Neural progenitor cell (in vitro differentiated cells): ENCODE data around the gene TMEM63B. TPM values are rescaled to one million over a fixed set of nuclear protein-coding genes. Genes with fewer than 3 reads are reported as not detected.

ENCODE experiments used
- DNase-seq: peaks from one replicate; pipeline ENCODE4 v3.0.0-alpha.2; 2016; ENCODE audit warnings: low spot score
- H2AFZ ChIP-seq: fragments of 200-600 bp; sonication (generic); replicated peaks from 2 replicates; pipeline ENCODE4 v1.6.1; 2016; ENCODE audit warnings: antibody characterized with exemption
- H3F3A ChIP-seq: fragments of 200-600 bp; sonication (generic); 2 replicates; pipeline ENCODE4 v1.6.1; 2016; ENCODE audit warnings: antibody characterized with exemption, low read depth
- H3K27ac ChIP-seq: fragments of 200-600 bp; sonication (generic); 2 replicates; pipeline ENCODE4 v1.5.1; 2016; ENCODE audit warnings: mild to moderate bottlenecking
- H3K27me3 ChIP-seq: fragments of 200-600 bp; sonication (generic); 2 replicates; pipeline ENCODE4 v1.6.1; 2016; ENCODE audit warnings: mild to moderate bottlenecking, moderate library complexity
- H3K36me3 ChIP-seq: fragments of 200-600 bp; sonication (generic); 2 replicates; pipeline ENCODE4 v1.5.1; 2016
- H3K4me1 ChIP-seq: fragments of 200-600 bp; sonication (generic); 2 replicates; pipeline ENCODE4 v1.6.1; 2016; ENCODE audit warnings: mixed run types
- H3K4me2 ChIP-seq: fragments of 200-600 bp; sonication (generic); 2 replicates; pipeline ENCODE4 v1.6.1; 2016
- H3K4me3 ChIP-seq: fragments of 200-600 bp; sonication (generic); 2 replicates; pipeline ENCODE4 v1.5.1; 2016
- H3K79me2 ChIP-seq: fragments of 200-600 bp; sonication (generic); 2 replicates; pipeline ENCODE4 v1.6.1; 2016; ENCODE audit warnings: low read depth
- H3K9ac ChIP-seq: fragments of 200-600 bp; sonication (generic); 2 replicates; pipeline ENCODE4 v1.6.1; 2016
- H3K9me3 ChIP-seq: fragments of 200-600 bp; sonication (generic); 2 replicates; pipeline ENCODE4 v1.5.1; 2016; ENCODE audit warnings: low read depth
- H4K20me1 ChIP-seq: fragments of 200-600 bp; sonication (generic); 2 replicates; pipeline ENCODE4 v1.6.1; 2016; ENCODE audit warnings: low read depth
- H3K27ac Mint-ChIP-seq: 3 replicates; pipeline ENCODE4 v1.8.0; 2021; ENCODE audit warnings: mixed read lengths
- H3K27me3 Mint-ChIP-seq: 2 replicates; pipeline ENCODE4 v1.8.0; 2022; ENCODE audit warnings: low read depth, mild to moderate bottlenecking, inconsistent platforms, moderate library complexity, mixed read lengths; ENCODE audit not compliant: insufficient read depth
- H3K36me3 Mint-ChIP-seq: 3 replicates; pipeline ENCODE4 v1.8.0; 2021; ENCODE audit warnings: mixed read lengths
- H3K4me1 Mint-ChIP-seq: 3 replicates; pipeline ENCODE4 v1.8.0; 2021; ENCODE audit warnings: mixed read lengths
- H3K4me3 Mint-ChIP-seq: 3 replicates; pipeline ENCODE4 v1.8.0; 2021; ENCODE audit warnings: mild to moderate bottlenecking, moderate library complexity, mixed read lengths
- H3K9me3 Mint-ChIP-seq: 3 replicates; pipeline ENCODE4 v1.8.0; 2020; ENCODE audit warnings: mixed read lengths
- CTCF ChIP-seq: fragments of 200-600 bp; sonication (generic); IDR thresholded peaks from 2 replicates; pipeline ENCODE4 v1.5.1; 2017; ENCODE audit warnings: antibody characterized with exemption, mild to moderate bottlenecking
- EZH2 ChIP-seq: fragments of 200-600 bp; sonication (generic); IDR thresholded peaks from 2 replicates; pipeline ENCODE4 v1.6.1; 2017; ENCODE audit warnings: antibody characterized with exemption, mild to moderate bottlenecking, moderate library complexity
- EZH2phosphoT487 ChIP-seq: fragments of 200-600 bp; sonication (generic); IDR thresholded peaks from 2 replicates; pipeline ENCODE4 v1.6.1; 2017; ENCODE audit warnings: antibody characterized with exemption
- total RNA-seq: library from RNA; depleted of rRNA; stranded (reverse); fragments of >200 nt; gene quantifications from 2 replicates; pipeline ENCODE4 v1.2.3, GENCODE V29; 2015; ENCODE audit warnings: low replicate concordance

The TMEM63B gene
- total RNA-seq, 1 donor from 2014 or later, result 25.4 TPM

- no peaks in the 10 kb centered on the region for H3K79me2 ChIP-seq
- TF ChIP-seq EZH2phosphoT487 (no peak), EZH2 (no peak), CTCF (no peak)
- H3K36me3 ChIP-seq, result no peaks in the 10 kb centered on the region
- DNase-seq, result no peak
- Mint-ChIP-seq H3K4me1 (peaks cover 25% of the 10 kb centered on the region), H3K36me3 (no peaks in the 10 kb centered on the region), H3K4me3 (no peak overlapping the region), H3K9me3 (no peaks in the 10 kb centered on the region), H3K27ac (no peak overlapping the region), H3K27me3 (peaks cover 17% of the 10 kb centered on the region)
- peaks cover 29% of the 10 kb centered on the region for H3K4me1 ChIP-seq
- no peak overlapping the region for H3K27ac ChIP-seq
- no peak overlapping the region for H2AFZ ChIP-seq
- no peak overlapping the region for H3K9ac ChIP-seq
- no peaks in the 10 kb centered on the region for H4K20me1 ChIP-seq
- peaks cover 28% of the 10 kb centered on the region for H3F3A ChIP-seq
- no peak overlapping the region for H3K4me3 ChIP-seq
- H3K27me3 ChIP-seq, result no peaks in the 10 kb centered on the region
- no peak overlapping the region for H3K4me2 ChIP-seq
- no peaks in the 10 kb centered on the region for H3K9me3 ChIP-seq
Measured at GRCh38 chr6:44188819-44189218, 61.5 kb downstream of the TMEM63B start.

- peak overlapping the region; percentile 9 for H2AFZ ChIP-seq
- Mint-ChIP-seq H3K4me1 (peaks cover 25% of the 10 kb centered on the region), H3K9me3 (no peaks in the 10 kb centered on the region), H3K27ac (no peak overlapping the region), H3K36me3 (no peaks in the 10 kb centered on the region), H3K4me3 (no peak overlapping the region), H3K27me3 (peaks cover 17% of the 10 kb centered on the region)
- H3K4me3 ChIP-seq, result no peak overlapping the region
- H3K79me2 ChIP-seq, result no peaks in the 10 kb centered on the region
- H3K9me3 ChIP-seq, result no peaks in the 10 kb centered on the region
- no peak overlapping the region for H3K9ac ChIP-seq
- DNase-seq, result no peak
- no peaks in the 10 kb centered on the region for H4K20me1 ChIP-seq
- no peaks in the 10 kb centered on the region for H3K36me3 ChIP-seq
- H3K27me3 ChIP-seq, result no peaks in the 10 kb centered on the region
- peaks cover 29% of the 10 kb centered on the region for H3K4me1 ChIP-seq
- peaks cover 28% of the 10 kb centered on the region for H3F3A ChIP-seq
- no peak overlapping the region for H3K27ac ChIP-seq
- H3K4me2 ChIP-seq, result no peak overlapping the region
- TF ChIP-seq CTCF, result no peak
- TF ChIP-seq EZH2, result no peak
- no peak for TF ChIP-seq EZH2phosphoT487
Measured at GRCh38 chr6:44189257-44189656, 61.9 kb downstream of the TMEM63B start.

GRCh38 chr6:44190715-44191114 is 63.4 kb downstream of the TMEM63B start:
- Histone ChIP-seq H3K79me2 (no peaks in the 10 kb centered on the region), H3K36me3 (no peaks in the 10 kb centered on the region), H3K27me3 (no peaks in the 10 kb centered on the region), H4K20me1 (no peaks in the 10 kb centered on the region), H3K4me1 (peaks cover 24% of the 10 kb centered on the region), H3K4me2 (no peak overlapping the region), H3K27ac (no peak overlapping the region), H3K9ac (no peak overlapping the region), H2AFZ (no peak overlapping the region), H3K9me3 (no peaks in the 10 kb centered on the region), H3K4me3 (no peak overlapping the region), H3F3A (peaks cover 28% of the 10 kb centered on the region)
- H3K4me3 Mint-ChIP-seq, result no peak overlapping the region
- no peaks in the 10 kb centered on the region for H3K9me3 Mint-ChIP-seq
- peaks cover 14% of the 10 kb centered on the region for H3K27me3 Mint-ChIP-seq
- no peak for DNase-seq
- peaks cover 20% of the 10 kb centered on the region for H3K4me1 Mint-ChIP-seq
- TF ChIP-seq EZH2phosphoT487, result no peak
- TF ChIP-seq CTCF, result no peak
- no peak for TF ChIP-seq EZH2
- H3K27ac Mint-ChIP-seq, result no peak overlapping the region
- H3K36me3 Mint-ChIP-seq, result no peaks in the 10 kb centered on the region
